Measurements from ENCODE around the gene TRAFD1. TPM values are rescaled to one million over a fixed set of nuclear protein-coding genes. Genes with fewer than 3 reads are reported as not detected.

Gene TRAFD1
- total RNA-seq, 1 experiment from 2014 or later = 14.6 TPM

- in situ Hi-C loops (cut with HindIII; ENCODE audit: low pct_unique_long_range_greater_than_20kb, low sequenced_read_pairs) = no loop called here
- DNase-seq (ENCODE audit: low read depth, low spot score) = peak; percentile 30
These were observed 13.4 kb upstream of the TRAFD1 start for GRCh38 chr12:112111931-112112330.

- no peak for DNase-seq (ENCODE audit: low read depth, low spot score)
- in situ Hi-C loops (cut with HindIII; ENCODE audit: low pct_unique_long_range_greater_than_20kb, low sequenced_read_pairs) = no loop called here
These were observed 12.8 kb upstream of the TRAFD1 start for GRCh38 chr12:112112409-112113133.

- in situ Hi-C loops (cut with HindIII; ENCODE audit: low pct_unique_long_range_greater_than_20kb, low sequenced_read_pairs) = no loop called here
- DNase-seq (ENCODE audit: low read depth, low spot score) = no peak
These were observed 9.9 kb upstream of the TRAFD1 start for GRCh38 chr12:112115259-112116045.

- in situ Hi-C loops (cut with HindIII; ENCODE audit: low pct_unique_long_range_greater_than_20kb, low sequenced_read_pairs) = no loop called here
- DNase-seq (ENCODE audit: low read depth, low spot score) = peak; percentile 70
These were observed 8.9 kb upstream of the TRAFD1 start for GRCh38 chr12:112116232-112117060.

- in situ Hi-C loops (cut with HindIII; ENCODE audit: low pct_unique_long_range_greater_than_20kb, low sequenced_read_pairs) = no loop called here
- DNase-seq (ENCODE audit: low read depth, low spot score) = no peak
These were observed 7.7 kb upstream of the TRAFD1 start for GRCh38 chr12:112117685-112118084.

- in situ Hi-C loops (cut with HindIII; ENCODE audit: low pct_unique_long_range_greater_than_20kb, low sequenced_read_pairs) = no loop called here
- DNase-seq (ENCODE audit: low read depth, low spot score) = no peak
These were observed 3.4 kb upstream of the TRAFD1 start for GRCh38 chr12:112121780-112122565.

- in situ Hi-C loops (cut with HindIII; ENCODE audit: low pct_unique_long_range_greater_than_20kb, low sequenced_read_pairs) = no loop called here
- DNase-seq (ENCODE audit: low read depth, low spot score) = no peak
These were observed 2.3 kb upstream of the TRAFD1 start for GRCh38 chr12:112122823-112123690.

- in situ Hi-C loops (cut with HindIII; ENCODE audit: low pct_unique_long_range_greater_than_20kb, low sequenced_read_pairs) = no loop called here
- DNase-seq (ENCODE audit: low read depth, low spot score) = no peak
These were observed 476 bp upstream of the TRAFD1 start for GRCh38 chr12:112124918-112125249.

- no peak for DNase-seq (ENCODE audit: low read depth, low spot score)
- in situ Hi-C loops (cut with HindIII; ENCODE audit: low pct_unique_long_range_greater_than_20kb, low sequenced_read_pairs) = no loop called here
These were observed 659 bp downstream of the TRAFD1 start for GRCh38 chr12:112126000-112126438.

GRCh38 chr12:112126911-112127310, 1.6 kb downstream of the TRAFD1 start:
- no peak for DNase-seq (ENCODE audit: low read depth, low spot score)
- in situ Hi-C loops (cut with HindIII; ENCODE audit: low pct_unique_long_range_greater_than_20kb, low sequenced_read_pairs) = no loop called here

- no peak for DNase-seq (ENCODE audit: low read depth, low spot score)
These were observed 5.2 kb downstream of the TRAFD1 start for GRCh38 chr12:112130441-112130998.

GRCh38 chr12:112131686-112132085, 6.3 kb downstream of the TRAFD1 start:
- no peak for DNase-seq (ENCODE audit: low read depth, low spot score)
- in situ Hi-C loops (cut with HindIII; ENCODE audit: low pct_unique_long_range_greater_than_20kb, low sequenced_read_pairs) = no loop called here

More at GRCh38 chr12:112130441-112130998, 5.2 kb downstream of the TRAFD1 start:
- in situ Hi-C loops (cut with HindIII; ENCODE audit: low pct_unique_long_range_greater_than_20kb, low sequenced_read_pairs) = no loop called here

- no peak for DNase-seq (ENCODE audit: low read depth, low spot score)
- in situ Hi-C loops (cut with HindIII; ENCODE audit: low pct_unique_long_range_greater_than_20kb, low sequenced_read_pairs) = no loop called here
These were observed 8.1 kb downstream of the TRAFD1 start for GRCh38 chr12:112133418-112133817.

- in situ Hi-C loops (cut with HindIII; ENCODE audit: low pct_unique_long_range_greater_than_20kb, low sequenced_read_pairs) = no loop called here
- no peak for DNase-seq (ENCODE audit: low read depth, low spot score)
These were observed 9.4 kb downstream of the TRAFD1 start for GRCh38 chr12:112134731-112135130.

GRCh38 chr12:112140728-112141127, 15.4 kb downstream of the TRAFD1 start:
- in situ Hi-C loops (cut with HindIII; ENCODE audit: low pct_unique_long_range_greater_than_20kb, low sequenced_read_pairs) = no loop called here
- no peak for DNase-seq (ENCODE audit: low read depth, low spot score)

- in situ Hi-C loops (cut with HindIII; ENCODE audit: low pct_unique_long_range_greater_than_20kb, low sequenced_read_pairs) = no loop called here
- DNase-seq (ENCODE audit: low read depth, low spot score) = no peak
These were observed 20.8 kb downstream of the TRAFD1 start for GRCh38 chr12:112146123-112146522.
